Posterior cingulate gyrus (tissue), 11 donors: Measurements from ENCODE around the gene DNER.
"Not testable (repeated sequence)": the region's sequence is repeated elsewhere in the genome, so short reads cannot be mapped to it uniquely, and the experiment has no call there.

Source experiments
- DNase-seq, 10 donors: peaks; one replicate each; pipeline versions ENCODE4 v3.0.0 to v3.0.0-alpha.2; 2020 to 2021; ENCODE audit warnings: mixed read lengths in 3 of 10
- intact Hi-C: fragments of 100-400 bp; cut with DNase I; formaldehyde crosslinking; loops from one replicate; pipeline ENCODE4 v1.15.1; 2023

DNER gene

DNA sequence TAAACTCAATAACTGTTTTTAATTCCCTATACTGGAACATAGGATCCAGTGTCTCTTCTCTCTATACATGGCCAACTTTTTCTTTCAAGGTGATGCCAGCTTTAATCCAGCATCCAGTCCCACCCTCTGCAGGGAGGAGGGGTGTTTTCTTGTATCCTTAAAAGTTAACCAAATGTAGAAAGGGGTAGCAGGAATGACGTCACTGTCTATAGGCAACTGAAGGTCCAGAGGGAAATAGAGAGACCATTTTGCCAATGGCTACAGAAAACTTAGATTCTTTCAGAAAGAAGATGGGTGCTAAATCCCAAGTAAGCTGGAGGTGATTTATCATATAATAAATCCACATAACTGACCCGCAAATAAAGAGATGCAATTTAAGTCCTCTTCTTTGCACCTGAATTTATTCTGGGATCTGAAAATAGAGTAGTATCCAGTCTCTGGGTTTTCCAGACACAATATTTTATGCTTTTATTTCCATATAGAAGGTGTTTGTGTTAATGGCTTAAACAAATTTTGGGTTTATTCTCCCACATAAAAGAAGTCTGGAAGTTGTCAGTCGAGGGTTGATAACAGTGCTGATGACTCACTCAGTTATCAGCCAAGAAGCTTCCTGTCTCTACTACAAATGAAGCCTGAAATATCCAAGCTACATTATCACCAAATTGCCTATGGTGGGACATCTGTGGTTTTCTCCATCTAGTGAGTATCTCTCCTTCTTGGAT lies 5.7 kb upstream of the DNER start:
- intact Hi-C loops: loop anchor here (5.0 to 10.0 kb wide), 2 partner anchors 288 to 585 kb away; no protein-coding TSS in a partner anchor

DNA sequence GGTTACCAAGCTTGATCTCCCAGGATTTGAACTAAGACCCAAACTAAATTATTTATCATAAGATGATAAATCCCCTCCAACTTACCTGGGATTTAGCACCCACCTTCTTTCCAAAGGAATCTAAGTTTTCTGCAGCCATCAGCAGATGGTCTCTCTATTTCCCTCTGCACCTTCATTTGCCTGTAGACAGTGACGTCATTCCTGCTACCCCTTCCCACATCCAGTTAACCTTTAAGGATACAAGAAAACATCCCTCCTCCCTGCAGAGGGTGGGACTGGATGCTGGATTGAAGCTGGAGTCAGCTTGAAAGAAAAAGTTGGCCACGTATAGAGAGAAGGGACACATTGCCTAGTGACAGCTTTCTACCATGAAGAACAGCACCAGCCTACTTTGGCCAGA lies 3.7 kb upstream of the DNER start:
- no peak for DNase-seq
- intact Hi-C loops: loop anchor here (5.0 to 10.0 kb wide), 2 partner anchors 286 to 583 kb away; no protein-coding TSS in a partner anchor

More for the DNA sequence above, 5.7 kb upstream of the DNER start:
- no peak for DNase-seq

DNA sequence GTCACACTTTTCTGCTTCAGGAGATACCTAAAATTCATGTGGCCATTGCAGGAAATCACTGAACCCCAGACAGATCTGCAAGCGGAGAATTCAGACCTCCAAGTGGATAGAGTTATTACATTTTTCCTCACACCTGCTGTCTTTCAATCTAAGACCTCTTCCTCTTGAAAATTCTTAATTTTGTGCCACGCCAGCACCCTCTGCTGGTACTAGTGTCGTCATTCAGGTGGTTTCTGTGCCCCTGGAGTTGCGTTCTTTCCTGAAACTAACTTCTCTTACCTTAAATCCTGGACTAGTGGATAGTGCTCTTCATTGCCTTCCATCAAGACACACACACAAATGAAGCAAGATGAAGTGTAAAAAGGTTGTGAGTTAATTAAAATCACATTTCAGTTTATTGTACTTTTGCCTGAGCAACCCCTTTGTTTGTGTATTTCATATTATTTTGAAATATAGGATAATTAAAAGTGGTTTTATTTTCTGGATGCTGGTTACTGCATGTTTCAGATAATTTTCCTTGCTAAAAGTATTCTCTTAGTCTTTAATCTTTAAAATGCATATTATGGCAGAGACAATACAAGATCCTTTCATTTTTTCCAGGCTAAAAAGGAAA lies 1.6 kb upstream of the DNER start:
- DNase-seq: peak in 6 of 10 donors; percentile 48 to 89 (median 57)
- intact Hi-C loops: loop anchor here (5.0 to 10.0 kb wide), 2 partner anchors 284 to 581 kb away; no protein-coding TSS in a partner anchor

DNA sequence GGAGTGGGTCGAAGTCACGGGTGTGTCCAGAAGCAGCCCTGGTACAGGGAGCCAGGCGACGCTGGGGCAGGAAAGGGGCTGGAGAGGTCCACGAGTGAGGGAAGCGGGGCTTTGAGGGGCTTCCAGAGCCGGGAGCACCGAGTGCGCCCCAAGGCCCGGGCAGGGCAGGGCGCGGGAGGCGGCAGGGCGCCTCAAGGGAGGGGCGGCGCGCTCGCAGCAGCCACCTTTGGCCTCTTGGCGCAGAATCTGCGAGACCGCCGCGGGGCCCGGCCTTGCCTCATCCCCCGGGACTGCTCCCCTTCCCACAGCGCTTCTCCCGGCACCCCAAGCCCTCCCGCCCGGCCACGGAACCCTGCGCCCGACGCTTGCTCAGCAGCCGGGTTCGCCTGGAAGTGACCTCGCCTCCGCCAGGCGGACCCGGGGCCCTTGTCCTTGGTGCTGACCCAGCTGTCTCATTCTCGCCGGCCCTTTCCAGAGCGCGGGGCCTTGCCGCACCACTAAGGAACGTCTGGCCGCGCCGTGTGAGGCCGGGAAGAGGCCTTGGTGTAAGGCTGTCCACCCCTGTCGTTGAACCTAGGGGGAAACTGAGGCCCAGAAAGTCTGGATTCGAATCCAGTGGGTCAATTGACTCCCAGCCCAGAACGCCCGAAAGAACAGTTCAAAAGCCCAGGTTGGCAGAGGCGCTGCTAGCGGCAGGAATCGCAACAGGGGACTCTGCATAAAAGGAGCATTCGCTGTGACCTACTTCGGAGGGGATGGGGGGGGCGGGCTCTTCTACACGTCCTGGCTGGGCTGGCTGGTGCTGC lies 584 bp upstream of the DNER start:
- peak; percentile 46 to 91 (median 54) for DNase-seq
- intact Hi-C loops: loop anchor here (5.0 to 10.0 kb wide), 3 partner anchors 128 to 580 kb away; no protein-coding TSS in a partner anchor

DNA sequence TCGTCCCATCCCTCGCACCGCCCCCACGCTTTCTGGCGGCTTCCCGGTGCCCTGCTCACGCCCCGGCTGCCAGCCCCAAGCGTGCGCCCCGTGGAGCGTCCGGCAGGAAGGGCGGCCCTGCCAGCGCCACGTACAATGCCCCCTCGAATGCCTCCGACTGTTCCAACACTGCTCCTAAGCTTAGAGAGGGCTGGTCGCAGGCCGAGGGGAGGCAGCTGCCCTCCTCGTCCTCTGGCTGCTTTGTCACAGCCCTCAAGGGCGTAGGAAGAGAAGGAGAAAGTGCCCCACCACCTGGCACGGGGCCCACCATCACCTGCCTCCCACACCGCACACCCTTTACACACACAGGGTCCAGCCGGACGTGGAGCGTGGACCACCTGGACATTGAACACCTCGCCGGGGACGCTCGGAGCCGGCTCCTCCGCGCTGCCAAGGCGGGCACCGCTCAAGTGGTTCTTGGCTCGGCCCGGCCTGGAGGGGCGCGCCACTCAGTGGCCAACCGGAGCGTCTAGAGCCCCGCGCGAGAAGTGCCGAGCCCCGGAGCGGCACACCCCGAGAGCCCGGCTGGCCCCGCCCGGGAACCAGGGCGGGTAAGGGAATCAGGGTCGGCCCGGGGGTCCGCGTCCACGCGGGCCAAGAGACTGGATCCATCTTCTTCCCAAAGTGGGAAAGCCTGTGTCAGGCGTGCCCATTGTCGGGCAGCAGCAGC lies 830 bp downstream of the DNER start:
- intact Hi-C loops: loop anchor here (5.0 to 10.0 kb wide), 2 partner anchors 126 to 579 kb away; no protein-coding TSS in a partner anchor
- peak; percentile 63 to 96 (median 72) for DNase-seq

DNA sequence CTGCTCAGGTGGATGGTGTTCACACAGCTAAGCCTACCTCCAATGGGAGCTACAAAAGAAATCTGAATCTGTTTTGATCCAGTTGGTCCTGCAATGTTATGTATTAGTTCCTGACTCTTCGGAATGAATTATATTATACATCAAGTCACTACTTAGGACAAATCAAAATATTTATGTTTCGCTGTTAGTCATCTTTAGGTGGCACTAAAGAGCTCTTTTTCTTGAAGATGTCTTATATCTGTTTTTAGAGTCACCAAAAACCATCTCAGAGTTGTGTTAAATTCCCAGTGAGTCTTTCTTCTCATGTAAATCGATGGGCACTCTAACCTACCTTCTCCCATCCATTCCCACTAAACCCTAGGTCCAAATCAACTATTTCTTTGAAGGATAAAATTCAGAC lies 2.2 kb downstream of the DNER start:
- intact Hi-C loops: loop anchor here (5.0 to 10.0 kb wide), 2 partner anchors 125 to 577 kb away; no protein-coding TSS in a partner anchor
- DNase-seq: no peak

DNA sequence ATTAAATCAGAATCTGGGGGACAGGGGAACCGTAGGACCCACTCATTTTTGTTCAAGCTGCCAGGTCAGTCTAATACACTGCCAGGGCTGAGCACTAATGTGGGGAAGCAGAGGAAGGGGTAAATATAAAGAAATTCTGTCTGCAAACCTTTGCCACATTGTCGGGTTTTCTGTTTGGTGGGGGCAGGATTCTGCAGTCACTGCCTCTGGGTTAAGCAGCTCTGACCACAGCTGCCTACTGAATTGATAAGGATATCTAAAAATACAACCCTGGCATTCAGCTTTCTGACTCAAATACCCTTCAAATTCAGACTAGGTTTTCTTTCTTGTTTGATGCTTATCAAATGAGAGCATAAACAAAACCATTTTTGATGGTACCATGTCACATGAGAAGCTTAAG lies 6.0 kb downstream of the DNER start:
- intact Hi-C loops: loop anchor here (5.0 kb wide), 1 partner anchor 36 kb away; no protein-coding TSS in a partner anchor
- DNase-seq: no peak

DNA sequence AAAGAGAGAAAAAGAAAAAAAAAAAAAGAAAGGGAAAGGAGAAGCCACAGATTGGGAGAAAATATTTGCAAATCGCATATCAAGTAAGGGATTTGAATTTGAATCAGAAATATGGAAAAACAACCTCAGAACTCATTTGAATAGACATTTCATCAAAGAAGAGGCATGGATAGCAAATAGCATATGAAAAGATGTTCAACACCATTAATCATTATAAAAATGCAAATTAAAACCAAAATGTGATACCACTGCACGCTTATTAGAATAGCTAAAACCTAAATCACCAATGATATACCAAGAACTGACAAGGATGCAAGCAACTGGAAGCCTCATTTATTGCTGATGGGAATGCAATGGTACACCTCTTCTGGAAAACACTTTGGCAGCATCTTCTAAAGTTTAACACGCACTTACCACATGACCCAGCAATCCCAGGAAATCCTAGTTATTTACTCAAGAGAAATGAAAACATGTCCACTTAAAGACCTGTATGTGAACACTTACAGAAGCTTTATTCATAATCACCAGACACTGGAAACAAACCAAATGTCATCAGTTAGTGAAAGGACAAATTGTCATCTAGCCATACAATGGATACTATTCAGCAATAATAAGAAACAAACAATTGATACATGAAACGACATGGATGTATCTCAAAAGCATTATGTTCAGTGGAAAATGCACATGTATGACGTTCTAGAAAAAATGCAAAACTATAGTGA lies 10.3 kb downstream of the DNER start:
- DNase-seq: no peak
- intact Hi-C loops: no loop called here

DNA sequence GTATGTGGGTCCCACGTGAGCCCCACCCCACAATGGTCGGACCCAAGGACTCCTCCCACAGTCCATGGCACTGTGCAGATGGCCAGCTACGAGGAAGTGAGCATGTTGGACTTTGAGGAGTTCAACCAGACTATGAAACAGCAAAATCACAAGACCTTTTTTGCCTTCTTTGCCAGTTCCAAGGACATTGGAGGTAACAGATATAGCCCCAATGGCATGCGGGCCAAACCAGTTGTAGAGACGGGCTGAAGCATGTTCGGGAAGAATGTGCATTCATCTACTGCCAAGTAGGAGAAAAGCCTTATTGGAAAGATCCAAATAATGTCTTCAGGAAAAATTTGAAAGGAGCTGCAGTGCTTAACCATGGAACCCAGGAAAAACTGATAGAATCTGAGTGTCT lies 12.6 kb downstream of the DNER start:
- intact Hi-C loops: no loop called here
- DNase-seq: no peak

DNA sequence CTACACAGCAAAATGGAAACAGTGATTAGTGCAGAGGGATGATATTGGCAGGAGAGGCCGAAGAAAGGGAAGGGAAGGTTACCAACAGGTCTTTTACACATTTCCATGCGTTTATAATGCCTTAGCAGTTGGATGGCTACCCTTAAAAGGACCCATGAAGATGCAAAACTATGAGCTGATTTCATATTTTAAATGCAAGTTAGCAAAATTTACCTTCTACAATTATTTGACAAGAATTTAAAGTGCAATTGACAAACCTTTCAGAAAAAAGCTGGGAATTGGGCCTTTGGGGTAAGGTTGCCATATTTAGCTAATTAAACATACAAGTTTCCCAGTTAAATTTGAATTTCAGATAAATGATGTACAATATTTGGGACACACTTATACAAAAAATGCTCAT lies 13.3 kb downstream of the DNER start:
- intact Hi-C loops: no loop called here
- DNase-seq: no peak

DNA sequence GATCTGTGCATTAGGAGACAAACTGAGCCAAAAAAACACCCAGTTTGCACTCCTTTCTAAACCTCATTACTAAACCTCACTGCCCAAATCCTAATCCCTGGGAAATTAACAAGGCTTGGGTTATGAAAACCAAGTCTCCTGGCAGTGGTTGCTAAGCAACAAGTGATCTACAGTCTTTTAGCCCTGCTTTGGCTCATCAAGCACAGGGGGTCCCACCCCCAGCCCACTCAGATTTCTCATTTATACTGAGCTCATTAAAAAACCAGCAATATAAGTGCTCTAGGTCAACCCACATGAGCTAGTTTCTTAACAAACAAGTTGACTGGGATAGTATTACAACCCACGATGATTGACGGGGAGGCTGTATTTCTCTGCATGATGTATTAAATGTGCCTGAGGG lies 18.4 kb downstream of the DNER start:
- intact Hi-C loops: no loop called here
- DNase-seq: no peak

DNA sequence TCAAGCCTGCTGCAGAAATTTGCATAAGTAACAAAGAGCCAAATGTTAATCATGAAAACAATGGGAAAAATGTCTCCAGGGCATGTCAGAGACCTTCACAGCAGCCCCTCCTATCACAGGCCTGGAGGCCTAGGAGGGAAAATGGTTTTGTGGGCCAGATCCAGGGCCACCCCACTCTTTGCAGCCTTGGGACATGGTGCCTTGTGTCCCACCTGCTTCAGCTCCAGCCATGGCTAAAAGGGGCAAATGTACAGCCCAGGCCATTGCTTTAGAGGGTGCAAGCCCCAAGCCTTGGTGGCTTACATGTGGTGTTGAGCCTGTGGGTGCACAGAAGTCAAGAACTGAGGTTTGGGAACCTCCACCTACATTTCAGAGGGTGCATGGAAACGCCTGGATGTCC lies 20.5 kb downstream of the DNER start:
- intact Hi-C loops: not testable (repeated sequence)

DNA sequence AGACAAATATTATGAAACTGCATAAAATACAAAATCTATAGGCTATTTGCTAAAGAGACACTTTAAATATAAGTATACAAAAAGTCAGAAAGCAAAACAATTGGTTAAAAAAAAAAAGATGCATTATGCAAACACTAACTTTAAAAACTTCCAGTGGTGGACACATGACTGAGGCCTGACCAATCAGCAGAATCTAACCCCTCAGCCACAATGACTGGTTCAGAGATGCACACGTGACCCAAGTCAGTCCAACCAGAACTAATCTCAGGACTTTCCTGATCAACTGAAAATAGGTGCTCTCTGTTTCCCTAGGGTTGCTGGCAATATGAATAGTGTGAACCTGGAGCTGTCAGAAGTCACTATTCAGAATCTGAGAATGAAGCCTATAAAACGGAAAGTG lies 22.7 kb downstream of the DNER start:
- intact Hi-C loops: no loop called here
- DNase-seq: no peak

More for the DNA sequence above, 20.5 kb downstream of the DNER start:
- not testable (repeated sequence) for DNase-seq

DNA sequence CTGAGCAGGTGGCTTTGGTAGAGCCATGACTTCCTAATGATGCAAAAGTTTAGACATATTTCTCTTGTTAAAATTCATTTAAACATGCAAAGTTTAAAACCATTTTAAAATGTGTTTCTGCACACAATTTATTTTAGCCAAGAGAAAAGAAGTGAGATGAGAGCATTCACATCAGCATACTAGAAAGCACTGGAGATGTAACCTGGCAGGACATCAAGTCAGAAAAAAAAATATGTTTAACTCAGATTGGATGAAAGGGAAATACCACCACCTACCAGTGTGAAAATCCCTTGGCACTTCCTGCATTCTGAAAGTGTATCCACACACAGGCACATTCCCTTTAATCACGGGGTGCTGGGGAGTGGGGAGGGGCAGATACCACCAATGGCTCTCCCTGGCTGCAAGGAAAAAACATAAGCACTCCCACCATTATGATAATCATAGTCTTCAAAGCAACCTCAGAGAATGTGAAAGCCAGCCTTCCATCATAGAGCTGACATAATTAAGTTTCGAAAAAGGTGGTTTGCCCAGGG lies 25.0 kb downstream of the DNER start:
- peak in 1 of 10 donors; percentile 79 for DNase-seq
- intact Hi-C loops: no loop called here

DNA sequence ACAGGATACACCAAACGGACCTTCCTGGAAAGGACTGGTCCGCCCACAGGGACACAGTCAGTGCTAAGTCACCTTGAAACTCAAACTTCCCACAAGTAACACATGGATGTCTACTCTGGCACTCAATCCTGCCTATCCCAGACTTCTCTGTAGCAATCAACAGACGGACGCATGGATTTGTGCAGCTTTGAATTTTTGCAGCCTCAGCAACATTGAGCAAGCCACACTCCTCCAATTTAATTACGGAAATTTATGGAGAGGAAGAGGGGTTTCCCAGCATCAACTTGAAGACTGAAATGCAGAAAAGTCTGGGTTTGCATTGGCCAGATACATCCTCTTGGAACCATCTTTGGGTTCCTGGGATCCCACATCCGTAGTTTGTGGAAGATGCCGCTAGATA lies 26.2 kb downstream of the DNER start:
- intact Hi-C loops: no loop called here
- DNase-seq: no peak

DNA sequence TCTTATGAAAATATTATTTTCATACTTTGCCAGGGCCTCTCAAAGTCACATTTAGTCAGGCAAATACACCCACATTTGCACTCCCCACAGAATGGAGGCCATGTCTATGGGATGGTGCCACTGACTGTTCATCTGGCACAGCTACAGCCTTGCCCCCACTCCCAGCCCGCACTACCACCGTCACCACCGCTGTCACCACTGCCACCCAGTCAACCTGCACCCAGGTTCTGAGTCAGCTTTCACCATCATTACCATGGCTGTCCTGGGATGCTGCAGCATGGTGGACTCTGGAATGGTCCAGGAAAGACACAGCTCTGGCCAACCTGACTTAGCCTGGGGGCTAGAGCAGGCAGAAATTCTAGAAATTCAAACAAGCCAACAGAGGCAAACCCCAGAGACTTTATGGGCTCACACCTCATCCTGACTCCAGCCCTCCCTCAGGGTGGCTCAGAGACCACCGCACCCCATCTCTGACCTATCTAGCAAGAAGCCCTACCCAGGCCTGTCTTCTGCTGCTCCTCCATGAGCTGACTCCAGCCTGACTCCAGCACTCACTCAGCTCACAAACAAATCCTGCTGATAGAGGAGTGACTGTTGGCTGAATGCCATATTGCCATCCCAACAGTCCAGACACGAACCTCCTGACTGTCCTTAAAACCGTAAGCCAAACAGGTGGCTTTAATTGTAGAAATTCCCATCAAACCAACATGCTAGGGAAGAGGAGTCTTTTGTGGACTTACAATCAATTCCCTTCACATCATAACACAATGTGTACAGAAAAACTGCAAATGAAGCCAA lies 28.0 kb downstream of the DNER start:
- peak in 1 of 10 donors; percentile 75 for DNase-seq
- intact Hi-C loops: no loop called here

DNA sequence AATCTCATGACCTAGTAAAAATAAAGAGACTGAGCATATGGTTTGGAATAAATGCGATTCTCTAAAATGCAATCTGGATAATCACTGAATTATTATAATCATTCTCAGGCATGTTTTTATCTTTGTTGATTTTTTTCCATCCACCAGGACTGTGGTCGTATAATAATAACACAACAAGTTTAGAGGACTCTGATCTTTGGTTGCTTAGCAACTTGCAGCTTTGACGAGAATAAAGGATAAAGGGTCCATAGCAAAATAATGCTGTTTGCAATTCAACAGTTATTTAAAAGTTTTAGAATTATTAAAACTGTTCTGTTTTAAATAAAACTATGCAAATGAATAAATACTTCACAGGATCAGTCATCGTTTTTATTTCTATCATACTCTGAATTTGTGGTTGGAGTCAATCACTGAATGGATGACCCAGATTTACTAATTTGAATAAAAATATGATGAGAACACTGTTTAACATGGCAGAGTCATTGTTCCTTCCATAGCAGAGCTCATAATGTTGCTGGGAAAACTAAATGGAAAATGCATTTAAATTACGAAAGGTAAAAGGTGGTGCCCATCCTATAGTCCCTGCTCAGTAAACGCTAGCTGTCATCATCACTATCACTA lies 29.3 kb downstream of the DNER start:
- DNase-seq: no peak
- intact Hi-C loops: no loop called here
